ENCODE data around the gene NUTM2F. TPM values are rescaled to one million over a fixed set of nuclear protein-coding genes. Genes with fewer than 3 reads are reported as not detected.
"Not testable (repeated sequence)": the region's sequence is repeated elsewhere in the genome, so short reads cannot be mapped to it uniquely, and the experiment has no call there.

Gene NUTM2F
- not detected for total RNA-seq

- DNase-seq (ENCODE audit: low spot score); intact Hi-C loops (cut with DNase I); ATAC-seq: not testable (repeated sequence)
Observed at GRCh38 chr9:94328544-94328943, at the start of gene NUTM2F. NUTM2F (minus strand) TSS chr9:94328644; CDS start chr9:94328623, 21 bp downstream.

GRCh38 chr9:94375197-94375596, 46.8 kb upstream of the NUTM2F start:
- ATAC-seq: peak; percentile 48
- intact Hi-C loops (cut with DNase I); DNase-seq (ENCODE audit: low spot score): not testable (repeated sequence)

- DNase-seq (ENCODE audit: low spot score) (peak; percentile 92), ATAC-seq (peak; percentile 100)
- intact Hi-C loops (cut with DNase I): not testable (repeated sequence)
Observed at GRCh38 chr9:94374176-94375056, 46.0 kb upstream of the NUTM2F start.

GRCh38 chr9:94373779-94374175, 45.3 kb upstream of the NUTM2F start:
- ATAC-seq; DNase-seq (ENCODE audit: low spot score); intact Hi-C loops (cut with DNase I): not testable (repeated sequence)

- intact Hi-C loops (cut with DNase I); ATAC-seq: not testable (repeated sequence)
Observed at GRCh38 chr9:94370266-94370665, 41.8 kb upstream of the NUTM2F start.

GRCh38 chr9:94364093-94364614, 35.7 kb upstream of the NUTM2F start:
- intact Hi-C loops (cut with DNase I): not testable (repeated sequence)

More at GRCh38 chr9:94370266-94370665, 41.8 kb upstream of the NUTM2F start:
- not testable (repeated sequence) for DNase-seq (ENCODE audit: low spot score)

DNA sequence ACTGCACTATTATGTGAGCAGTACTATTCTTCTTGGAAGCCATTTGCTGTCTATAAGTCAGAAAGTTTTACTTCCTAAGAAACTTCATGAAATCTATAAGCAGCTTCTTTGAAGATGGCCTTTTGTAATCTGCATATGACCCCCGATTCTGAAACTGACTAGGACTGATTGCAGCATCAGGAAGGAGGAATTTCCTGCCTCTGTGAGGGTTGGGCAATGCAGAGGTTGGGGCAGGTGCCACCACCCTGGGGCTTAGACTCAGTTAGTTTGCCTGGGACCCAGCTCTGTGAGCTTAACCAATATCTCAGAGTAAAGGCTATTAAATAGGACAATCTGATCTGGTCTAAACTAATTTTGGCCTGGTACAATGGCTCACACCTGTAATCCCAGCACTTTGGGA, 28.7 kb upstream of the NUTM2F start:
- ATAC-seq; intact Hi-C loops (cut with DNase I); DNase-seq (ENCODE audit: low spot score): not testable (repeated sequence)

More at GRCh38 chr9:94364093-94364614, 35.7 kb upstream of the NUTM2F start:
- not testable (repeated sequence) for DNase-seq (ENCODE audit: low spot score); ATAC-seq

DNA sequence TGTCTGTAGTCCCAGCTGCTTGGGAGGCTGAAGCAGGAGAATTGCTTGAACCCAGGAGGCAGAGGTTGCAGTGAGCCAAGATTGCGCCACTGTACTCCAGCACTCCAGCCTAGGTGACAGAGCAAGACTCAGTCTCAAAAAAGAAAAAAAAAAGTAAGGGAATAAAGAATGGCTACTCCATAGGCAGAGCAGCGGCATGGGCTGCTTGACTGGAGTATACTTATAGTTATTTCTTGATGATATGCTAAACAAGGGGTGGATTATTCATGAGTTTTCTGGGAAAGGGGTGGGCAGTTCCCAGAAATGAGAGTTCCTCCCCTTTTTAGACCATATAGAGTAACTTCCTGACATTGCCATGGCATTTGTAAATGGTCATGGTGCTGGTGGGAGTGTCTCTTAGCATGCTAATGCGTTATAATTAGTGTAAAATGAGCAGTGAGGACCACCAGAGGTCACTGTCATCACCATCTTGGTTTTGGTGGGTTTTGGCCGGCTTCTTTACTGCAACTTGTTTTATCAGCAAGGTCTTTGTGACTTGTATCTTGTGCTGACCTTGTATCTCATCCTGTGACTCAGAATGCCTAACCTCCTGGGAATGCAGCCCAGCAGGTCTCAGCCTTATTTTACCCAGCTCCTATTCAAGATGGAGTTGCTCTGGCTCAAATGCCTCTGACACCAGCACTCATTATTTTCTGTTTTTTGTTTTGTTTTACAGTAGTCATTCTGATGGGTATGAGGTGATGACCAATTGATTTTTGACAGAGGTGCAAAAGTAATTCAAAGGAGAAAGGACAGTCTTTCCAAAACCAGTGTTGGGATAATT, 23.7 kb upstream of the NUTM2F start:
- DNase-seq (ENCODE audit: low spot score); intact Hi-C loops (cut with DNase I); ATAC-seq: not testable (repeated sequence)

GRCh38 chr9:94348754-94349153, 20.3 kb upstream of the NUTM2F start:
- DNase-seq (ENCODE audit: low spot score); ATAC-seq; intact Hi-C loops (cut with DNase I): not testable (repeated sequence)

DNA sequence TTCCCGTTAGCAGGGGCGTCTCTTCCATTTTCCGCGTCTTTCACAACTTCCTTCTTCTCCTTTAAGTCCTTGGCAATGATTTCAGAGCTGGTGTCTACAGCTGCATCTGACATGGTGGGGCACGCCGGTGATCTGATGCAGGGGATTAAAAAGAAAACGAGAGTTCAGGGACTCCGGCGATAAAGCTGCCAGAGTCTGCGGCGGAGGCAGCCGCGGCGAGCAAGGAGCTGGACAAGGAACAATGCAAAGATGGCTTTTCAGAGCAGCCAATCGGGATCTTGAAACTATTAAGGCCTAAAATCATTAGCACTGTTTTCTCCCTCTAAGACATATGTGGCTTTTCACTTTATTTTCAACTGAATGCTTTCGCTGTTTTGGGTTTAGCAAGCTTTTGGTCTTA, 19.0 kb upstream of the NUTM2F start:
- intact Hi-C loops (cut with DNase I); ATAC-seq; DNase-seq (ENCODE audit: low spot score): not testable (repeated sequence)

DNA sequence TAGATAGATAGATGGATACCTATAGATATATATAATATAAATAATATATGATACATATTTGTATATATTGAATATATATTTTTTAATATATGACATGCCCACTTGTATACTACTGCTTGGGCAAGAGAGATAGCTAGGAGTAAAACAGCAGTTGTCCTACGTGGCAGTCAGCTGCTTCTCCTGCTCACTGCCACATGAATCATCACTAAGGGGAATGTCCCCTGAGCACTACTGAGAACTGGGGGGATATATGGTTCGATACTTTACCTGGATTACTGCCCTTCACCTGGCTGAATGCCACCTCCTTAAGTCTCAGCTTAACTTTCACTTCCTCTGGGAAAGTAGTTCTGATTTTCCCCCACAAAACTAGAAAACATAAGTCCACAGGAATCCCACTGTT, 13.3 kb upstream of the NUTM2F start:
- DNase-seq (ENCODE audit: low spot score); intact Hi-C loops (cut with DNase I); ATAC-seq: not testable (repeated sequence)

- intact Hi-C loops (cut with DNase I); DNase-seq (ENCODE audit: low spot score): not testable (repeated sequence)
Observed at GRCh38 chr9:94340750-94341149, 12.3 kb upstream of the NUTM2F start.

DNA sequence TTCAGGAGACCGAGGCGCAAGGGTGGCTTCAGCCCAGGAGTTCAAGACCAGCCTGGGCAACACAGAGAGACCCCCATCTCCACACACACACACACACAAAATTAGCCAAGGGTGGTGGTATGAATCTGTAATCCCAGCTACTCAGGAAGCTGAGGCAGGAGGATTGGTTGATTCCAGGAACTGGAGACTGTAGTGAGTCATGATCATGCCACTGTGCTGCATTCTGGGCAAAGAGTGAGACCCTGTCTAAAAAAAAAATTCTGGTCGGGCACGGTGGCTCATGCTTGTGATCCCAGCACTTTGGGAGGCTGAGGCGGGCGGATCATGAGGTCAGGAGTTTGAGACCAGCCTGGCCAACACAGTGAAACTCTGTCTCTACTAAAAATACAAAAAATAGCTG, 11.2 kb upstream of the NUTM2F start:
- intact Hi-C loops (cut with DNase I); ATAC-seq; DNase-seq (ENCODE audit: low spot score): not testable (repeated sequence)

More at GRCh38 chr9:94340750-94341149, 12.3 kb upstream of the NUTM2F start:
- not testable (repeated sequence) for ATAC-seq

DNA sequence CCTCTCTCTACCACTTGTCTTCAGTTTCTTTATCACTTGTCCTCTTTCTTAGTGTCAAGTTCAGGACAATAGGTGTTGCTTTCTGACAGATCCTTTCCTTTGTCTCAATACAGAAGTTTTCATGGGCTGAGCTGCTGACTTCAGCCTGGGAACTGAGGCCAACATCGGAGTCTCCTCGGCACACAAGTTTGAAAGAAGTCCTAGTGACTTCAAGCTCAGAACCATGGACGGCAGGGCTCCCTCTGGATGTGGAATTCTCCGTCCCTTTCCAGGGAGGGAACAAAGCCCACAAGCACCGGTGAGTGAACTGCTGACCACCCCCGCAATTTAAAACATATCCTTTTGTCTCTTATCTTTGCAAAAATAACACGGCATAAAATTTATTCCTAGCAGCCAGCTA, 10.3 kb upstream of the NUTM2F start:
- ATAC-seq; DNase-seq (ENCODE audit: low spot score); intact Hi-C loops (cut with DNase I): not testable (repeated sequence)

GRCh38 chr9:94336445-94336844, 8.0 kb upstream of the NUTM2F start:
- DNase-seq (ENCODE audit: low spot score); ATAC-seq; intact Hi-C loops (cut with DNase I): not testable (repeated sequence)

DNA sequence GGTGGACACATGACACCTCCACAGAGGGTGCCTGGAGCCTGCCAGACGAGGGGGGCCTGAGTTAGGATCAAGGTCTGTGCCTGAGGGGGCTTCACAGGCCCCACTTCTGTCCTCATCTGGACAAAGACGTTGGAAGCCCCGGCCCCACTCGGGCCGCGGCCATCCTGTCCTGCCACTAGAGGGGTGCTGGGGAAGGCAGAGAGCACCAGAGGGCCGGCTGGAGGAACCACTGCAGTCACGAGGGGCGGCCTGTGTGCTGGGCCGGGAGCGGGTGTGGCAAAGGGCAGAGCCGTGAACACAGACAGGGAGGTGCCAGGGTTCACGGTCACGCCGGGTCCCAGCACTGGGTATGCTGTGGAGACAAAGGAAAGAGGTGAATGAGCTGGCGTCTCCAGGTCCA, 2.9 kb downstream of the NUTM2F start:
- intact Hi-C loops (cut with DNase I); ATAC-seq; DNase-seq (ENCODE audit: low spot score): not testable (repeated sequence)

GRCh38 chr9:94323153-94323798, 5.2 kb downstream of the NUTM2F start:
- intact Hi-C loops (cut with DNase I); ATAC-seq; DNase-seq (ENCODE audit: low spot score): not testable (repeated sequence)

GRCh38 chr9:94322342-94322940, 6.0 kb downstream of the NUTM2F start:
- ATAC-seq; DNase-seq (ENCODE audit: low spot score); intact Hi-C loops (cut with DNase I): not testable (repeated sequence)
